H9 (cell line): ENCODE data around the gene LRRC51. TPM values are rescaled to one million over a fixed set of nuclear protein-coding genes. Genes with fewer than 3 reads are reported as not detected.
"Not testable (repeated sequence)": the region's sequence is repeated elsewhere in the genome, so short reads cannot be mapped to it uniquely, and the experiment has no call there.

Experiments used
- DNase-seq: peaks from one replicate; pipeline ENCODE4 v3.0.0-alpha.2; 2017
- H2AFZ ChIP-seq: one replicate; pipeline ENCODE4 v1.6.1; 2013; ENCODE audit warnings: mild to moderate bottlenecking, low read length, control low read depth, moderate library complexity
- H2AK5ac ChIP-seq: 2 replicates; pipeline ENCODE4 v1.6.1; 2013; ENCODE audit warnings: low read length, control low read depth, mixed read lengths; ENCODE audit not compliant: insufficient read length
- H2BK120ac ChIP-seq: one replicate; pipeline ENCODE4 v1.6.1; 2013; ENCODE audit warnings: low read depth, mild to moderate bottlenecking, low read length, control low read depth, inconsistent platforms; ENCODE audit not compliant: poor library complexity, severe bottlenecking
- H2BK12ac ChIP-seq: 2 replicates; pipeline ENCODE4 v1.6.1; 2013; ENCODE audit warnings: low read length, control low read depth, mixed read lengths, low read depth; ENCODE audit not compliant: insufficient read length
- H2BK15ac ChIP-seq: 2 replicates; pipeline ENCODE4 v1.6.1; 2013; ENCODE audit warnings: low read depth, low read length, control low read depth
- H2BK20ac ChIP-seq: one replicate; pipeline ENCODE4 v1.6.1; 2013; ENCODE audit warnings: low read depth, mild to moderate bottlenecking, low read length, control low read depth, inconsistent platforms; ENCODE audit not compliant: poor library complexity, severe bottlenecking
- H2BK5ac ChIP-seq: 2 replicates; pipeline ENCODE4 v1.6.1; 2013; ENCODE audit warnings: low read length, control low read depth, mixed read lengths; ENCODE audit not compliant: insufficient read length
- H3K14ac ChIP-seq: 2 replicates; pipeline ENCODE4 v1.6.1; 2013; ENCODE audit warnings: low read length, control low read depth; ENCODE audit not compliant: insufficient read depth
- H3K18ac ChIP-seq: 2 replicates; pipeline ENCODE4 v1.6.1; 2013; ENCODE audit warnings: low read depth, mild to moderate bottlenecking, mixed read lengths, low read length, control low read depth; ENCODE audit not compliant: insufficient read length
- H3K23ac ChIP-seq: 2 replicates; pipeline ENCODE4 v1.6.1; 2013; ENCODE audit warnings: low read length, control low read depth, mixed read lengths, low read depth; ENCODE audit not compliant: insufficient read length
- H3K23me2 ChIP-seq: 2 replicates; pipeline ENCODE4 v1.6.1; 2013; ENCODE audit warnings: low read depth, mild to moderate bottlenecking, mixed read lengths, low read length, control low read depth; ENCODE audit not compliant: insufficient read length, poor library complexity, severe bottlenecking
- H3K27ac ChIP-seq: 2 replicates; pipeline ENCODE4 v1.5.1; 2013; ENCODE audit warnings: low read length, control low read depth, mixed read lengths, low read depth; ENCODE audit not compliant: insufficient read length
- H3K27me3 ChIP-seq: 2 replicates; pipeline ENCODE4 v1.6.1; 2013; ENCODE audit warnings: low read length, control low read depth, inconsistent platforms; ENCODE audit not compliant: insufficient read depth
- H3K4ac ChIP-seq: 2 replicates; pipeline ENCODE4 v1.6.1; 2013; ENCODE audit warnings: low read depth, mild to moderate bottlenecking, control low read depth, inconsistent platforms, low read length, moderate library complexity
- H3K4me1 ChIP-seq: 2 replicates; pipeline ENCODE4 v1.6.1; 2013; ENCODE audit warnings: low read length, control low read depth, inconsistent platforms; ENCODE audit not compliant: insufficient read depth
- H3K4me2 ChIP-seq: 2 replicates; pipeline ENCODE4 v1.6.1; 2013; ENCODE audit warnings: low read length, control low read depth, mixed read lengths; ENCODE audit not compliant: insufficient read length, insufficient read depth
- H3K56ac ChIP-seq: 2 replicates; pipeline ENCODE4 v1.6.1; 2013; ENCODE audit warnings: low read depth, mild to moderate bottlenecking, mixed read lengths, low read length, control low read depth; ENCODE audit not compliant: insufficient read length
- H3K79me1 ChIP-seq: 2 replicates; pipeline ENCODE4 v1.6.1; 2013; ENCODE audit warnings: low read depth, mild to moderate bottlenecking, moderate library complexity, low read length, control low read depth, inconsistent platforms; ENCODE audit not compliant: insufficient read depth, poor library complexity, severe bottlenecking
- H3K79me2 ChIP-seq: 2 replicates; pipeline ENCODE4 v1.6.1; 2013; ENCODE audit warnings: low read length, control low read depth, inconsistent platforms; ENCODE audit not compliant: insufficient read depth
- H3K9ac ChIP-seq: 2 replicates; pipeline ENCODE4 v1.6.1; 2013; ENCODE audit warnings: low read length, control low read depth, mixed read lengths; ENCODE audit not compliant: insufficient read length; ENCODE audit errors: extremely low read depth
- H3K9me3 ChIP-seq: one replicate; pipeline ENCODE4 v1.6.1; 2013; ENCODE audit warnings: low read depth, low read length, inconsistent platforms; ENCODE audit not compliant: control insufficient read depth
- H3T11ph ChIP-seq: one replicate; pipeline ENCODE4 v1.6.1; 2013; ENCODE audit warnings: mild to moderate bottlenecking, low read length, control low read depth, inconsistent platforms
- H4K20me1 ChIP-seq: one replicate; pipeline ENCODE4 v1.6.1; 2013; ENCODE audit not compliant: control insufficient read depth, insufficient read length, insufficient read depth
- H4K5ac ChIP-seq: 2 replicates; pipeline ENCODE4 v1.6.1; 2013; ENCODE audit warnings: low read depth, mild to moderate bottlenecking, mixed read lengths, low read length, control low read depth; ENCODE audit not compliant: insufficient read length
- H4K8ac ChIP-seq: replicated peaks from 2 replicates; pipeline ENCODE4 v1.6.1; 2013; ENCODE audit warnings: low read length, control low read depth, mixed read lengths, low read depth; ENCODE audit not compliant: insufficient read length
- H4K91ac ChIP-seq: 2 replicates; pipeline ENCODE4 v1.6.1; 2013; ENCODE audit warnings: low read depth, mild to moderate bottlenecking, moderate library complexity, mixed read lengths, low read length, control low read depth; ENCODE audit not compliant: insufficient read length
- H3K27ac Mint-ChIP-seq, 3 experiments: 2 replicates in 2 of 3; 3 replicates in 1 of 3; pipeline ENCODE4 v1.8.0; 2020 to 2021; ENCODE audit warnings: mixed read lengths in 3 of 3, mild to moderate bottlenecking in 1 of 3, moderate library complexity in 1 of 3
- H3K27me3 Mint-ChIP-seq: 2 replicates; pipeline ENCODE4 v1.8.0; 2021; ENCODE audit warnings: low read depth, mild to moderate bottlenecking, moderate library complexity, mixed read lengths
- H3K36me3 Mint-ChIP-seq, 3 experiments: 2 replicates in 2 of 3; 3 replicates in 1 of 3; pipeline ENCODE4 v1.8.0; 2020 to 2021; ENCODE audit warnings: low read depth in 3 of 3, mixed read lengths in 3 of 3; ENCODE audit not compliant: insufficient read depth in 1 of 3
- H3K4me1 Mint-ChIP-seq, 2 experiments: 2 replicates each; pipeline ENCODE4 v1.8.0; 2020; ENCODE audit warnings: mixed read lengths in 2 of 2
- H3K4me3 Mint-ChIP-seq, 2 experiments: 2 replicates in 1 of 2; 3 replicates in 1 of 2; pipeline ENCODE4 v1.8.0; 2020 to 2021; ENCODE audit warnings: mild to moderate bottlenecking in 2 of 2, mixed read lengths in 2 of 2, moderate library complexity in 1 of 2
- H3K9me3 Mint-ChIP-seq, 2 experiments: 2 replicates in 1 of 2; 3 replicates in 1 of 2; pipeline ENCODE4 v1.8.0; 2020; ENCODE audit warnings: mild to moderate bottlenecking in 2 of 2, mixed read lengths in 2 of 2, moderate library complexity in 1 of 2
- CTCF ChIP-seq: fragments of 200-600 bp; sonication (generic); conservative IDR thresholded peaks from 3 replicates; pipeline ENCODE4 v1.8.0; 2021; ENCODE audit warnings: antibody characterized with exemption, mild to moderate bottlenecking
- WGBS: extraction: QIAGEN DNeasy Blood & Tissue Kit; methylation state at CpG from one replicate; pipeline ENCODE4 v1.1.7; 2013; ENCODE audit warnings: missing lambda C conversion rate, low lambda C conversion rate, mixed read lengths; ENCODE audit not compliant: insufficient read length; ENCODE audit errors: extremely low coverage; 5-methylcytosine and 5-hydroxymethylcytosine counted together
- total RNA-seq: library from RNA; stranded (reverse); gene quantifications from 2 replicates; pipeline ENCODE4 v1.2.1, GENCODE V29; 2021

Gene LRRC51
- total RNA-seq, 1 experiment from 2014 or later: 3.1 TPM

DNA sequence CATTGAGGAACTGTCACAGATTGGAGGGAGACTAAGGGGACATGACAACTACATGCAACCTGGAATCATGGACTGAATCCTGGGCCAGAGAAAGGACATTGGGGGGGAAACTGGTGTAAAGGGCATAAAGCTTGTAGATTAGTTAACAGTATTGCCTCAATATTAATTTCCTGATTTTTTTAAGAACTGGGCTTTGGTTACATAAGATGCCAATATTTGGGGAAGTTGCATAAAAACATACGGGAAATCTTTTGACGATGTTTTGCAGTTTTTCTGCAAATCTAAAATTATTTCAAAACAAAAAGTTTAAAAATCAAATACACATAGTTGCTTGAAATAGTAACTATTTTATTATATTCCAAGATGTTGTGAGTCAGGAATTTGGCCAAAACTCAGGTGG, 52.0 kb downstream of the LRRC51 start:
- no peak overlapping the region for H2AFZ ChIP-seq
- no peaks in the 10 kb centered on the region for H3K79me1 ChIP-seq
- no peak for TF ChIP-seq CTCF
- no peak overlapping the region for H2BK5ac ChIP-seq
- no peak overlapping the region for H3K9ac ChIP-seq
- H2AK5ac ChIP-seq: no peak overlapping the region
- no peaks in the 10 kb centered on the region for H3K27me3 ChIP-seq
- Mint-ChIP-seq H3K27me3 (peaks cover 34% of the 10 kb centered on the region), H3K36me3 (peaks cover 8 to 15% (median 8%) of the 10 kb centered on the region in 3 experiments; a peak in 6 of 7 replicates), H3K9me3 (peaks cover 24 to 25% of the 10 kb centered on the region in 2 experiments), H3K4me1 (no peaks in the 10 kb centered on the region), H3K27ac (no peak overlapping the region), H3K4me3 (no peak overlapping the region)
- H4K8ac ChIP-seq: no peak overlapping the region
- H4K5ac ChIP-seq: no peak overlapping the region
- no peak overlapping the region for H3K4ac ChIP-seq
- H2BK120ac ChIP-seq: no peak overlapping the region
- DNase-seq: no peak
- no peak overlapping the region for H2BK20ac ChIP-seq
- H2BK15ac ChIP-seq: no peak overlapping the region
- peaks cover 10% of the 10 kb centered on the region for H3K9me3 ChIP-seq
- no CpG with 5 or more reads among the region's 2 CpGs for WGBS
- H3T11ph ChIP-seq: no peak overlapping the region
- no peaks in the 10 kb centered on the region for H3K23me2 ChIP-seq
- H3K4me1 ChIP-seq: no peaks in the 10 kb centered on the region
- no peak overlapping the region for H3K27ac ChIP-seq
- H3K79me2 ChIP-seq: no peaks in the 10 kb centered on the region
- H3K14ac ChIP-seq: no peak overlapping the region
- H4K91ac ChIP-seq: no peak overlapping the region
- H3K4me2 ChIP-seq: no peak overlapping the region
- no peaks in the 10 kb centered on the region for H4K20me1 ChIP-seq
- no peak overlapping the region for H3K23ac ChIP-seq
- no peak overlapping the region for H3K18ac ChIP-seq
- H3K56ac ChIP-seq: no peak overlapping the region
- no peak overlapping the region for H2BK12ac ChIP-seq

GRCh38 chr11:72135473-72135872, 54.8 kb downstream of the LRRC51 start, which contains the start of gene FOLR3:
Gene FOLR3 (plus strand): TSS chr11:72135725. CDS start chr11:72135953, 228 bp downstream.
- not testable (repeated sequence) for H4K91ac ChIP-seq, H3K18ac ChIP-seq, H3K4ac ChIP-seq, H4K20me1 ChIP-seq, H3K4me1 Mint-ChIP-seq, H3K23me2 ChIP-seq, H4K8ac ChIP-seq, H2AFZ ChIP-seq, H3K9me3 Mint-ChIP-seq, H3K79me1 ChIP-seq, H2BK20ac ChIP-seq, H2BK15ac ChIP-seq, H3T11ph ChIP-seq, H3K23ac ChIP-seq, H3K27ac Mint-ChIP-seq, H2BK12ac ChIP-seq, H3K14ac ChIP-seq, H3K4me3 Mint-ChIP-seq, H2AK5ac ChIP-seq, H2BK5ac ChIP-seq, H3K79me2 ChIP-seq, H3K27me3 ChIP-seq, H3K9ac ChIP-seq, H3K9me3 ChIP-seq, H3K56ac ChIP-seq, H2BK120ac ChIP-seq, H3K36me3 Mint-ChIP-seq, H3K27ac ChIP-seq, DNase-seq, H3K4me1 ChIP-seq, H3K4me2 ChIP-seq, H4K5ac ChIP-seq
- WGBS: no CpG with 5 or more reads among the region's 4 CpGs
- H3K27me3 Mint-ChIP-seq: peaks cover 26% of the 10 kb centered on the region
